DMS53 treated with DMSO at 0.1 percent for 48 hours (cell line): Measurements from ENCODE around the gene PTPN14.

Experiments used
- DNase-seq: peaks from one replicate; lab custom pipeline; 2025; ENCODE audit not compliant: unreplicated experiment; lab: John Stamatoyannopoulos, UW

Gene PTPN14

GRCh38 chr1:214341459-214341858, 209.9 kb downstream of the PTPN14 start:
- no peak for DNase-seq

- no peak for DNase-seq
Measured at GRCh38 chr1:214338212-214338611, 213.2 kb downstream of the PTPN14 start.

- DNase-seq: no peak
Measured at GRCh38 chr1:214337511-214337910, 213.9 kb downstream of the PTPN14 start.

GRCh38 chr1:214337015-214337414, 214.4 kb downstream of the PTPN14 start:
- no peak for DNase-seq

GRCh38 chr1:214335567-214335966, 215.8 kb downstream of the PTPN14 start:
- DNase-seq: no peak

- DNase-seq: peak; percentile 39
Measured at GRCh38 chr1:214332946-214333798, 218.2 kb downstream of the PTPN14 start.

GRCh38 chr1:214331827-214332423, 219.5 kb downstream of the PTPN14 start:
- DNase-seq: peak; percentile 50

- no peak for DNase-seq
Measured at GRCh38 chr1:214331180-214331579, 220.2 kb downstream of the PTPN14 start.

GRCh38 chr1:214330715-214331114, 220.7 kb downstream of the PTPN14 start:
- no peak for DNase-seq

- no peak for DNase-seq
Measured at GRCh38 chr1:214330222-214330621, 221.2 kb downstream of the PTPN14 start.

GRCh38 chr1:214329470-214330220, 221.8 kb downstream of the PTPN14 start:
- DNase-seq: no peak

GRCh38 chr1:214328770-214329469, 222.5 kb downstream of the PTPN14 start:
- peak; percentile 87 for DNase-seq

GRCh38 chr1:214327514-214327913, 223.9 kb downstream of the PTPN14 start:
- DNase-seq: no peak

- DNase-seq: no peak
Measured at GRCh38 chr1:214326406-214326805, 225.0 kb downstream of the PTPN14 start.

GRCh38 chr1:214324896-214325800, 226.3 kb downstream of the PTPN14 start:
- DNase-seq: no peak

GRCh38 chr1:214321705-214322453, 229.5 kb downstream of the PTPN14 start:
- DNase-seq: no peak

- no peak for DNase-seq
Measured at GRCh38 chr1:214319938-214320337, 231.5 kb downstream of the PTPN14 start.

GRCh38 chr1:214318956-214319736, 232.3 kb downstream of the PTPN14 start:
- DNase-seq: no peak

- DNase-seq: no peak
Measured at GRCh38 chr1:214318356-214318755, 233.0 kb downstream of the PTPN14 start.
